ENCODE results near the gene STT3B. TPM values are rescaled to one million over a fixed set of nuclear protein-coding genes. Genes with fewer than 3 reads are reported as not detected.

The STT3B gene
- total RNA-seq, 2 donors from 2014 or later, result 126 to 199 TPM

DNA sequence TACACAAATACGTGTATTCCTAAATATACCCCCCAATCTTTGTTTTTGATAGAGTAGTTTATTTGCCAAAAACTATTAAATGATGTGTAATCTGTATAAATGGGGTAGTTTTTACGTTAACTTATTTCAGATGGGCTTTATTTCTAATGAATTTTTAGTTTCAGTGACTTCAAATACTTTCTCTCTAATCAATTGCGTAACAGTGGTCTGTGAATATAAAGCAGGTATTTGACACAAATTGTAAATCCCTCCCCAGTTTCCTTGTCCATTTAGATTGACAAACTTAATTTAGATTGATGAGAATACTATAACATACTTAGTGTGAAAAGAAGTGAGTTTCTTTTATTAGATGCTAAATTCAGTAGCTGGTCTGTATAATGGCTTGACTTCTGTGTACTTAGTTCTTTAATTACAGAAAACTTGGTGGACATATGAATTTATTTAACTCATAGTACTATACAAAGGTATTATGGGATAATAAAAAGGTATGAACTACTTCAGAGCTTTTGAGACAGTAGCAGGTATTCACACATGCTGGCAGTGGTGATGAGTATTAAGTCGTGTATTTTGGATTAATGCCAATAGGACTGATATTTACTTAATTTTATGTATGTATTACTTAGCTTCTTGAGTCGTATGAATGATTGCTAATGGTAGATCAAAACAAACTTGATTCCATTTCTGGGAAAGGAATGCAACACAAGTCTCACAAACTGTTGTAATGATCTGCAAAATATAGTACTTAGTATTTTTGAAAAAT lies 81.6 kb downstream of the STT3B start:
- Mint-ChIP-seq H3K27ac (no peak overlapping the region), H3K4me3 (no peak overlapping the region), H3K27me3 (ENCODE audit: insufficient read depth) (no peaks in the 10 kb centered on the region), H3K9me3 (no peaks in the 10 kb centered on the region), H3K4me1 (peaks cover 17% of the 10 kb centered on the region), H3K36me3 (ENCODE audit: low read depth) (peaks cover 28% of the 10 kb centered on the region)
- no peak for DNase-seq
- H3K36me3 ChIP-seq (ENCODE audit: control insufficient read depth, insufficient read depth, low read length), result peaks cover 88% of the 10 kb centered on the region
- H3K9me3 ChIP-seq (ENCODE audit: control insufficient read depth, low read length), result no peaks in the 10 kb centered on the region
- H3K9ac ChIP-seq (ENCODE audit: extremely low read depth, low read length, poor library complexity, severe bottlenecking), result no peak overlapping the region
- no peaks in the 10 kb centered on the region for H3K27me3 ChIP-seq (ENCODE audit: control insufficient read depth, insufficient read depth, low read length, poor library complexity, severe bottlenecking)
- H3K27ac ChIP-seq (ENCODE audit: low read depth, low read length), result no peak overlapping the region
- 86 to 100% methylated on average over 2 to 4 of the region's 5 CpGs for WGBS, 2 experiments (ENCODE audit: insufficient coverage in 1 of 2, insufficient read length in 1 of 2)
- TF ChIP-seq CTCF (conservative IDR thresholded peaks at IDR 0.05), result no peak
- no peak overlapping the region for H3K4me3 ChIP-seq (ENCODE audit: low read length)
- H3K4me1 ChIP-seq (ENCODE audit: control insufficient read depth, insufficient read depth, low read length), result no peaks in the 10 kb centered on the region

GRCh38 chr3:31615071-31615875 lies 82.5 kb downstream of the STT3B start:
- no peak for TF ChIP-seq CTCF (conservative IDR thresholded peaks at IDR 0.05)

GRCh38 chr3:31616711-31617110 lies 84.0 kb downstream of the STT3B start:
- 97% methylated on average over 1 of the region's 2 CpGs; no CpG with 5 or more reads in 1 of the 2 experiments for WGBS, 2 experiments (ENCODE audit: insufficient coverage in 1 of 2, insufficient read length in 1 of 2)
- no peak overlapping the region for H3K27ac Mint-ChIP-seq
- H3K36me3 Mint-ChIP-seq (ENCODE audit: low read depth), result peaks cover 36% of the 10 kb centered on the region

More at GRCh38 chr3:31615071-31615875, 82.5 kb downstream of the STT3B start:
- no peak for DNase-seq
- H3K9me3 Mint-ChIP-seq, result no peaks in the 10 kb centered on the region
- peaks cover 17% of the 10 kb centered on the region for H3K4me1 Mint-ChIP-seq
- 100% methylated on average over 4 of the region's 4 CpGs; no CpG with 5 or more reads in 1 of the 2 experiments for WGBS, 2 experiments (ENCODE audit: insufficient coverage in 1 of 2, insufficient read length in 1 of 2)
- Histone ChIP-seq H3K4me1 (ENCODE audit: control insufficient read depth, insufficient read depth, low read length) (no peaks in the 10 kb centered on the region), H3K9me3 (ENCODE audit: control insufficient read depth, low read length) (no peaks in the 10 kb centered on the region), H3K4me3 (ENCODE audit: low read length) (no peak overlapping the region), H3K27me3 (ENCODE audit: control insufficient read depth, insufficient read depth, low read length, poor library complexity, severe bottlenecking) (no peaks in the 10 kb centered on the region), H3K36me3 (ENCODE audit: control insufficient read depth, insufficient read depth, low read length) (peaks cover 85% of the 10 kb centered on the region), H3K9ac (ENCODE audit: extremely low read depth, low read length, poor library complexity, severe bottlenecking) (no peak overlapping the region), H3K27ac (ENCODE audit: low read depth, low read length) (no peak overlapping the region)
- no peak overlapping the region for H3K27ac Mint-ChIP-seq
- no peak overlapping the region for H3K4me3 Mint-ChIP-seq
- peaks cover 32% of the 10 kb centered on the region for H3K36me3 Mint-ChIP-seq (ENCODE audit: low read depth)
- no peaks in the 10 kb centered on the region for H3K27me3 Mint-ChIP-seq (ENCODE audit: insufficient read depth)

More at GRCh38 chr3:31616711-31617110, 84.0 kb downstream of the STT3B start:
- H3K4me1 Mint-ChIP-seq, result peaks cover 17% of the 10 kb centered on the region
- no peak for TF ChIP-seq CTCF (conservative IDR thresholded peaks at IDR 0.05)
- Histone ChIP-seq H3K4me1 (ENCODE audit: control insufficient read depth, insufficient read depth, low read length) (no peaks in the 10 kb centered on the region), H3K27me3 (ENCODE audit: control insufficient read depth, insufficient read depth, low read length, poor library complexity, severe bottlenecking) (no peaks in the 10 kb centered on the region), H3K27ac (ENCODE audit: low read depth, low read length) (no peak overlapping the region), H3K9me3 (ENCODE audit: control insufficient read depth, low read length) (no peaks in the 10 kb centered on the region), H3K4me3 (ENCODE audit: low read length) (no peak overlapping the region), H3K9ac (ENCODE audit: extremely low read depth, low read length, poor library complexity, severe bottlenecking) (no peak overlapping the region), H3K36me3 (ENCODE audit: control insufficient read depth, insufficient read depth, low read length) (peaks cover 86% of the 10 kb centered on the region)
- no peak for DNase-seq
- H3K4me3 Mint-ChIP-seq, result no peak overlapping the region
- H3K27me3 Mint-ChIP-seq (ENCODE audit: insufficient read depth), result no peaks in the 10 kb centered on the region
- H3K9me3 Mint-ChIP-seq, result no peaks in the 10 kb centered on the region
